Brain pericyte (primary cell): ENCODE data around the gene RALGAPB.
A peak's percentile ranks its signal among the peaks of the same experiment; 100 is the strongest.
"Not testable (repeated sequence)": the region's sequence is repeated elsewhere in the genome, so short reads cannot be mapped to it uniquely, and the experiment has no call there.

Experiments used
- DNase-seq: peaks from one replicate; pipeline ENCODE4 v3.0.0-alpha.2; 2012; ENCODE audit warnings: low read depth, low spot score

The RALGAPB gene

DNA sequence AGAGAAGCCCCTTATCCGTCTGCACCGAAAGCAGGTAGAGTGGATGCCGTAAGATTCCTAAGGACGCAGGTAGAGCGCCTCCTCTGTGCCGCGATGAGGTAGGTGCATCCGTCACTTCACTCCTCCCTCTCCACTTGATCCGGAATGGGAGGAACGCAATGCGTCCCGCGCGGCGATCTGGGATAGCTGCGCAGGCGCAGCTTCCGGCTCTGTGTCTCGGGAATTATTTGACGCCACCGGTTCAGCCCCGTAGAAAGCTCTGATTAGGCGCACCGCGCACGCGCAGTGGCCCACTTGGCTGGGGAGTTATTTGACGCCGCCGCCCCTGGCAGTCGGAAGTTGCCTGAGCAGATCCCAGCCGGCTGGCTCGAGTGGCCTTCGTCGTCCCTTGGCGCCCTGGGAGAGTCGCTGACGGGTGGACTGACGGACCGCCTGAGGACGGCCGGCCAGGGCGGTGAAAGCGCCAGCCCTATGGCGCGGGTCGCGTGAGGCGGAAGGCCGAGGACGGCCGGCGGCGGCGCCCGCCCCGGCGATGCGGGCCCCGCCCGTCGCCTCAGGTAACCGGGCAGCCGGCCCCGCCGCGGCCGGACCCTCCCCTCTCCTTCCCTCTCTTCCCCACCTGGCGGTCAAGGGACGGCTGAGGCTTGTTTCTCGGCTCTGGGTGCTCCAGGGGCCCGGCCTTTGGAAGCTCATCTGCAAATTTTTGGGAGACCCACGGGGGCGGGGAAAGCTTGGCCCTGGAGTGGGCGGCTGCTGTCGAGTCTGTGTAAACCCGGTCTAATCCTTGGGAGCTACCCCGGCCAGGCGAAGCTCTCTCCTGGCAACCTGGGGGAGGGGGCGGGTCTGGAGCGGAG, at the start of gene RALGAPB:
RALGAPB (plus strand) TSS at position 331 of the 854 bp plus-strand sequence. CDS start 15,590 bp downstream, outside the sequence.
- DNase-seq = peak; percentile 95

DNA sequence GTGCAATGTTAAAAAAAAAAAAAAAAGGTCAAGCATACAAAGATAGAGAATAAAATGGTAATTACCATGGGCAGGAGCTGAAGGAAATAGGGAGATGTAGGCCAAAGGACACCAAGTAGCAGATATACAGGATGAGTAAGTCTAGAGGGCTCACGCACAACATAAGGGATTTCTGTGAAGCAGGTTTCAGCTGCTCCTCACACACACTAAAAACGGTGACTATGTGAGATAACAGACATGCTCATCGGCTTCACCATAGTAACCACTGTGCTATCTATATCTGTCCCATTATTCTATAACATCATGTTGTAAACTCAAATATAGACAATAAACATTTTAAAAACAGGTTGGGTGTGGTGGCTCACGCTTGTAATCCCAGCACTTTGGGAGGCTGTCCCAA, 49.1 kb upstream of the RALGAPB start:
- no peak for DNase-seq

DNA sequence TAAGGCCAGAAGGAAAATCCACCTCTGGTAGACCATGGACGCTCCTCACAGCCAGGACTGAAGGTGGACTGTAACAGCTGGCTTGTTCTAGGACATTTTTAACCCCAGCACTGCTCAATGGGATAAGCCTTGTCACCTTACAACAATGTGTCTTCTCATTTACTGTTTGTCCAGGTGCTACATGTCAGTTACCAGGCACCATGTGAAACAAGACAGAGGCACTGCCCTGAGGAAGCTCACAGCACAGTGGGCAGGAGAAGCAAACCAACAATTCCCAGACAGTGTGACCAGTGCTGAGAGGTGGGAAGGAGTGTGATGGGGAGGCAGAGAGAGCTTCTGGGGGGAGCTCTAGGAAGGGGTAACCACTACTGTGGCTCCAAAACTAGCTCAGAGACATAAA, 48.2 kb upstream of the RALGAPB start:
- DNase-seq = no peak

DNA sequence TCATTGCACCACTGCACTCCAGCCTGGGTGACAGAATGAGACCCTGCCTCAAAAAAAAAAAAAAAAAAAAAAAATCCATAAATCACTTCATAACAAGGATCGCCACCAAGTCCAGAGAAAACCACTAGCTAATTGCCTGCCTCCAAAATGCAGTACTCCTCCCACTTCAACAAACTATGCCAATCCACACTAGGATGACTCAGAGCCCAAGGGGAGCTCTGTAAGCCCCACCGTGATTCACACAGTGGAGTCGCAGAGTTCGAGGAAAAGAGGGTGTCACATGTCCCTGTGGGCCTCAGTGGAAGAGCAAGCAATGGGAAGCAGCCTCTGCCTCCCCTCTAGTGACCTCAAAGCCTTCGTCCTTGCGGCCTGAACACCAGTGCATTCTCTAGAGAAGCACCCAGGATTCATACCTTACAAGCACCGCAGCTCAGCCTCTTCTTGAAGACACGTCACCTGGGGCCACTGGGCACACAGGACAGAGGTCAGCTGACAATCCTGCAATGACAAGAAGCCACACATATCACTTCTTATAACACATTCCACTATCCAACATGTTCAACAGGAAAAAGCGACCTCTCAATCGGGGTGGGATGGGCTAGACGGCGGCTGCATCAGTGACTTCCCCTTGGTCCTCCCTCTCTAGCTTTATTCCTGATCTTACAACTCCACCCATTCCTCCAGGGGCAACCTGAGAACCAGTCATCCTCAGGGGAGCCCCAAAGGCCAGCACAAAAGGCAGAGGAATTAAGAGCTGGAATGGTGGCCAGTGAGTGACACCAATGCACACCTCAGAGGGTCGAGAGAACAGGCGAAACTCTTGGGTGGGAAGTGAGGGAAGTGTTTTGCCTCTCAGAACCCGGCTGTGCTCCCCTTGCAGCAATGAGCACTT, 46.4 kb upstream of the RALGAPB start:
- DNase-seq = no peak

DNA sequence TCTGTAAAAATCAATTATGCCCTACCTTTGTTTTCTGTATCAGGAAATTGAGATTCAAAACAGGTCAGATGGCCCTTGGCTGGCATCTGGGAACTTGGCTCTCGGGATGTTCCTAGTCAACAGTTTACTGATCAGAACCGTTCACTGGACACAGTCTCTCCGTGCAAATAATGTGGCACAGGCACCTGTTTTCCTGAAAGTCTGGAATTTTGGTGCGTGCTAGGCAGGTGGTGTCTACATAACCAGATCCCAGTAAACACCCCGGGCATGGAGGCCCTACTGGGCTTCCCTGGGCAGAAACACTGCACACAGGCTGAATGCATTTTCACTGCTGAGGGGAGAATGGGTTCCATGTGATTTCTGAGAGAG, 45.0 kb upstream of the RALGAPB start:
- no peak for DNase-seq

DNA sequence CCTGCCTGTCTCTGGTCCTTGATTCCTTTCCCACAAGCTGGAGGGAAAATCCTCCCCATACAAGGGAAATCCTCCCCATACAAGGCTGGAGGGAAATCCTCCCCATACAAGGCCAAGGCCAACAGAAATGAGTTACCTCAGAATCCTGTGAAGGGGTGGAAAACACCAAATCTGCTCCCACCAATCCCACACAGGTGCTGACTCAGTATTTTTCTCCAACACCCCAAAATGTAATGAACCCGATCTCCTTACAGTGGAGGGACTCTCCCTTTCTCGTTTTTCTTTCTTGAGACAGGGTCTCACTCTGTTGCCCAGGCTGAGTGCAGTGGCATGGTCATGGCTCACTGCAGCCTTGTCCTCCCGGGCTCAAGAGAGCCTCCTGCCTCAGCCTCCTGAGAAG, 43.8 kb upstream of the RALGAPB start:
- no peak for DNase-seq

DNA sequence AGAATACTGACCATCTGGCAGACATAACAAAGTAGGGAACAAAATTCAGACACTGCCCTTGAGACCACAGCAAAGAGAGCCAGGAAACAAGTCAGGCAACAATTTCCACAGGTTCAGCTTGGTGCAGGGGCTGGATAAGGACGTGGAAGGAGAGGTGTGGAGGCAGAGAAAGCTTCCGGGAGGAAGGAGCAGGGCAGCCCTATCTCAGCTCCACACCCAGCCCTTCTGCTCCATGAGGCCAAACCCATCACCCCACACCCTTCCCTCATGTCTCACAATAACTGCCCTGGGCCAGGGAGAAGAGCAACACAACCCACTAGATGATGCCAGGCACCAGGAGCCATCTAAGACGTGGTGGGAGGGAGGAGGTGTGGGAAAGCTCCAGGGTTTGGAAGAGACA, 43.3 kb upstream of the RALGAPB start:
- no peak for DNase-seq

DNA sequence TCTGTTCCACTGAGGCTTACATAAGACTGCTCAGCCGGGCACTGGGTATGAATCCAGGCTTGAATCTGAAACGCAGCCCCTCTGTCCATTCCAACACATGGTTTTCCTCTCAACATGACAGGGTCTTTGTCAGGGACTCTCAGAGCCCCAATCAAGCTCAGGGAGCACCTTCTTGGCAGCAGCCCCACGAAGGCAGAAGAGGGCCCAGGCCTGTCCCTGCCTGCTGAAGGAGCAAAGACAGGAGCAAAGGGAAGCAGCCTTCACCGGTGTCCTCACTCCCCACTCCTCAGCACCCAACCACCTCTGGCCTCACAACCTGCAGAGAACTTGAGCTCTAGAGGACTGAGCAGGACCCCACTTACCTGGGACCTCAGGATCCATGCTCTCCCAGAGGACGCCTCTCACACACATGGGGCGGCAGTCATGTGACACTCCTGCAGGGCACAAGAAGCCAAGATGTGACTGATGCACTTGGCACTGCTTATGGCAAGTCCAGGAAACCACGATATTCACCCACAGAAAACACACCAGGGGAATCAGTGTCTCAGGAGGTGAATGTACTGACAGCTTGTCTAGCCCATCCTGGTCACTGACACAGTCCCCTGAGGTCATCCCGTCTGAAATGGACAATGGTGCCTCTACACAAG, 41.8 kb upstream of the RALGAPB start:
- no peak for DNase-seq

DNA sequence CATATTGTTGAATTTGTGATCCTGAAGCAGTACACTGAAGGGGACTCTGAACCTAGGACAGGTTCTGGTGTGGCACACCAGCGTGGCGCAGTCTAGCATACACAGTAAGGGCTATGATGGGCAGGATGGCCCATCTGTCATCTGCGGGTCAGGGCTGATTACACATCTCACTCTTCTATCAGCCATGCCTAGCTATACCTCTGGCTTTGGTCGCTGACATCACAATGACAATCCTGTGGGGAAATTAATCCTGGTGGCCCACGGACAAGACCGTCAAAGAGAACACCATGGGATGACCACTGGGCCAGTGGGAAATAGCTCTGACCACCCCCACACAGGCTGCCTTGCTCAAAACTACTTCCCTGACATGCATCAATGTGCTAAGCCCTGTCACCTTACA, 40.4 kb upstream of the RALGAPB start:
- DNase-seq = no peak

DNA sequence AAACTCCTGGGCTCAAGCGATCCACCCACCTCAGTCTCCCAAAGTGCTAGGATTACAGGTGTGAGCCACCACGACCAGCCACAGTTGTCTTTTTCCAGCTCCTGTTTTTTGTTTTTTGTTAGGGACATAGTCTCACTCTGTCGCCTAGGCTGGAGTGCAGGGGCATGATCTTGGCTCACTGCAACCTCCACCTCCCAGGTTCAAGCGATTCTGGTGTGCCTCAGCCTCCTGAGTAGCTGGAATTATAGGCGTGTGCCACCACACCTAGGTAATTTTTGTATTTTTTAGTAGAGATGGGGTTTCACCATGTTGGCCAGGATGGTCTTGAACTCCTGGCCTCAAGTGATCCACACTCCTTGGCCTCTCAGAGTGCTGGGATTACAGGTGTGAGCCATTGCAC, 39.8 kb upstream of the RALGAPB start:
- not testable (repeated sequence) for DNase-seq

DNA sequence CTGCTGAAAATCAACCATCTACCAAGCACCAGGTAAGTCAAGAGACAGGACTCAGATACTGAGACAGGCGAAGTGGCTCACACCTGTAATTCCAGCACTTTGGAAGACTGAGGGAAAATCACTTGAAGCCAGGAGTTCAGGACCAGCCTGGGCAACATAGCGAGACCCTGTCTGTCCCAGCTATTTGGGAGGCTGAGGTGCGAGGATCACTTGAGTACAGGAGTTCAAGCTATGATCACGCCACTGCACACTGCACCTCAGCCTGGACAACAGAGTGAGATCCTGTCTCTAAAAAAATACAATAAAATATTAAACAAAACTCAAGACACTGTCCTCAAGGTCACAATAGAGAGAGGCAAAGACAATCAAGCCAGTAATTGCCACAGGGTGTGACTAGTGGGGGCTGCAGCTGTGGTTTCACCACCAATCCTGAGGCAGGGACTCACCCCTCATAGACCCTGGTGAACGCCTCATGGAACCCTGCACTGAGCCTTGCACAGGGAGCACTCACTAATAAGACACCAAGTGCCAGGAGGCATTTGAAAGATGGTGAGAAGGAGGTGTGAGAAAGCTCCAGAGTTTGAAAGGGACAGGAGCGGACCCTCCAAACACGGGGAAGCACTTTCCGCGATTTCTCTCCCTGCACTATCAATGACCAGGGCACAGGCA, 39.2 kb upstream of the RALGAPB start:
- DNase-seq = no peak

DNA sequence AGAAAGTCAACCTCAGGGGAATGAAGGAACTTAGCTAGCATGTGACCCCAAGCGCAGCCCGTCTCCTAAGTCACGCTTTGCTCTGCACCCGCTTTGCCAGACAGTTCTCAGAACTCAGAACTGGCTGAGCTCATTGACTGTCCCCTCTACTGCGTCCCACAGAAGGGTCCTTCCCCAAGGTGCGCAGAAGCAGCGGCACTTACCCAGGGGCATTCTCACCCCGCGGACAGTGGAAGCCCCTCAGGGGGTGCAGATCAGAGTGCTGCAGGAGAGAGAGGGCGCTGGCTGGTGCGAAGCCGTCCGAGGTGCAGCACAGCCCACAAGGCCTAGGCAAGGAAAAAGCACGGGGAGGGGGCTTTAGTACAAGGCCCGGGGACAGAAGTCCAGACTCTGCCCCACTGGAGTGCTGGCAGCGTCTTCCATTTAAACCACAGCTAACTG, 38.3 kb upstream of the RALGAPB start:
- no peak for DNase-seq

DNA sequence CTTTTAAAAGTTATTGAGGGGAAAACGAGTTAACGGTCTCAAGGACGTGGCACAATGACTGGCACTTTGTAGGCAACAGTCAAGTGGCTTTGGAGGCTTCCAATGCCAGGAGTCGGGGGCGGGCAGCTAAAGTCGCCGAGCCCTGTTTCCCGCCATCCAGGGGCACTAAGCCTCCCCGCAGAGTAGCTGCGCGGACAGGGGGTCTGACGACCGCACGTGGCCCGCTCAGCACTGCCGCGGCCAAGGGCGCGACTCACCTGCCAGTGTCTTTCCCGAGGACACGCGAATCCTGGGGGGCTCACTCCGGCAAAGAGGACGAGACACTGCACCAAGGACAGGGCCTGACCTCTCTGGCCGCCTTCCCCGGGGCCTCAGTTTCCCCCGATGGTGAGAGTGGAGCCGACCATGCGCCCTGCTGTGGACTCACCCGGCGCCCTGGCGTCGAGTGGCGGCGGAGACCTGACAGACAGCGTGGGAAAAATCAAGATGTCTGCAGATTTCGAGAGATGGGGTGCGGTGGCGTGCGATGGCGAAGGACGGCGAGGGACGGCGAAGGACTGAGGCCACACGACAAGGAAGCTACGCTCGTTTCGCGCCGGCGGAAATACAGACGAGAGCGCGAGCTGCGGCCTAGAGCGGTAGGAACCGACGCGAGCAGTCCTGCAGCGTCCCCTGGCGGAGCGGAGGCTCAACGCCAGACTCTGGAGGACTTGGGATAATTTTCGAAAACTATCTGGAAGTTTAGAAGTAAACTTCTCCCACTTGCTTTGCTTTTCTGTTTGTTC, 37.7 kb upstream of the RALGAPB start, which contains the start of gene SNHG17:
SNHG17 (minus strand) TSS at position 559 of the 785 bp plus-strand sequence.
- peak; percentile 82 for DNase-seq

DNA sequence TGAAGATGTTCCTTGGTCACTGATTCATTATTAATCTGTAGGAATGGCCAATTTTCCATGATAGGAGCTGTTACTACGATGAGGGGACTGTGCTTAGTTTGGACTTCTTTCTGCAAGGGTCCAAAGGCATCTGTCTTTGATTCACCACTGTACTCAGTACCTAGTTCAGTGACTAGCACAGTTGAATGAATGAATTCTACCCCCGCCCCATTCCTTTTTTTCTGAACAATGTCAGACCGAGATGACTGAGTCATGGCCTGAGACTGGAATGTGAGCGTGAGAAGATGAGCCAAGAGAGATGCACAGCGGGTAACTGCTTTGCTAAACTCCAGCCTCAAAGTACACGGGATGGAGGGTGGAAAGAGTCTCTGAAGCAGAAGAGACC, 37.1 kb upstream of the RALGAPB start:
- DNase-seq = no peak

DNA sequence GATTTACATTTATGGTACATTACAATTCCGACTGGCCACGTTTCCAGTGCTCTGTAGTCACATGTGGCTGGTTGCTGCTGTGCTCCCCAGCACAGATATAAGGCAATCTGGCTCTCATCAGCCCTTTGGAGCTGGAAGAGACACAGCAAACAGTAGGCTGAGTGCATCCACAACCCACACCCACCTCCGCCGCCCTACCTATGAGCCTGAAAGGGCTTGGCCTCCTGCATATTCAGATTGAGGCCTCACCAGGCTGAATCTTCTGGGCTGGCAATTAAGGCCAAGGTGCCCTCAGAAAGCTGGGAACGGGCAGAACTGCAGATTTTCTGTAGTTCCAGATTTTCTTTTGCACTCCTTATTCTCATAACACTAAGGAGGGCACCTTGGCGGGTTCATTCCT, 34.8 kb upstream of the RALGAPB start:
- DNase-seq = no peak

DNA sequence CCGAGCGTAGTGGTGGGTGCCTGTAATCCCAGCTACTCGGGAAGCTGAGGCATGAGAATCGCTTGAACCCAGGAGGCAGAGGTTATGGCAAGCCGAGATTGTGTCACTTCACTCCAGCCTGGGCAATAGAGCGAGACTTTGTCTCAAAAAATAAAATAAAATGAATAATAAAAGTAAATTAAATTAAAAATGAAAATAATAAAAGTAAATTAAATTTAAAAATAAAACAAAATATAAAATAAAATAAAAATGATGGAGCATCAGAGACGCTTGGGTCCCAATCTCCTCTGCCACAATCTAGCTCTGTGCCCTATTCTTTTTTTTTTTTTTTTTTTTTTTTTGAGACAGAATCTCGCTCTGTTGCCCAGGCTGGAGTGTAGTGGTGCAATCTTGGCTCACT, 31.5 kb upstream of the RALGAPB start:
- DNase-seq = not testable (repeated sequence)

DNA sequence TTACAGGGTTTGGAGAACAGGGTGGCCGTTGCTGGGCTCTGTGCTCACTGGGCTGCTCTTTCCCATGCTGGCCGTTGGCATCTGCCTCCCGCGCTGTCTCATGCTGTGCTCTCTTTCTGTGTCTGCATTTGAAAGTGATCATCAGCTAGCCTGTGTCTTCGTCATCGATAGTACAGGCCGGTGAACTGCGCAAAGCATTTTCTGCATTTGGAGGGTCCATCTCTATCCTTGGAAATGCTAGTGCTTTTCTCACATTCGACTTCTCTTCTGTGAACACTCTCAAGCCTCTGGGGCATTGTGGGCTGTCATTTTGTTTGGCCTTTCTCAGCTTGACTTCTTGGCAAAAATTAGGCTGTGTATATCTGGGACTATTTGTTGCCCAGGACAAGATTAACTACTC, 30.7 kb upstream of the RALGAPB start:
- no peak for DNase-seq

DNA sequence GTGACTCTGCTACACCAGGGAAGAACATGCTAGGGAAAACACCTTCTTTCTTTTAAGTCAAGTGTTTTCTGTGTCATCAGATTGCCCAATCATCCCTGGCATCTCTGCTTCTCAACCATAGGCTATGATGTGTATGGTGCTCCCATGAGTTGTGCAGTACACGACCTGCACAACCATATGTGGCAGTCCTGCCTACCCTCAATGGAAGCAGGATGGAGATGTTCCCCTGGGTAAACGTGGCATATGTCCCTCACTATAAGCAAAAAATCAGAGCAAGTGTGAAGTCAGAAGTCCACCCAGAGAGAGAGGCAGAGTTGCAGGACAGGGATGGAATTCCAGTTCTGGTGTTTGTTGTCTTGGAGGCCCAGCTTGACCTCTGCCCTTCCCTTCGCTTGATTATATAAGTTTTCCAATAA, 27.3 kb upstream of the RALGAPB start:
- DNase-seq = no peak

DNA sequence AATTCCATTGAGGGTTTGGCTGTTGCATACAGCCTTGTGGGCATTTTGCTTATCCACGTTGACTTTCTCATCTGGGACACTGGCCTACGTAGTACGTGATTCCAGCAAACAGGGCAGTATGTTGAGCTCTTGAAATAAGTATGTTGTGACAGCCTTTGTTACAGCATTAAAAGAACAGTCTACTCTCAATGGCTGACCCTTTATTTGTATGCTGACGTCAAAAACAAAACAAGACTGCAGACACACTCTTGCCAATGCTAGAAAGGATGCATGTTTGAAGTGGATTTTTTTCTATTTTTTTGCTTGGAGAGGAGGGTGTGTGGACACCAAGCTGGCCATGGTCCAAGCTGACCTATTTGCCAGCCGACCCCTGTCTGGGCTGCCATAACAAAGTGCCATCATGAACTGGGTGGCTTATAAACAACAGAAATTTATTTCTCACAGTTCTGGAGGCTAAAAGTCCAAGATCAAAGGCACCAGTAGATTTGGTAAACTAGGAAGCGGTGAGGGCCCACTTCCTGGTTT, 26.7 kb upstream of the RALGAPB start:
- no peak for DNase-seq

DNA sequence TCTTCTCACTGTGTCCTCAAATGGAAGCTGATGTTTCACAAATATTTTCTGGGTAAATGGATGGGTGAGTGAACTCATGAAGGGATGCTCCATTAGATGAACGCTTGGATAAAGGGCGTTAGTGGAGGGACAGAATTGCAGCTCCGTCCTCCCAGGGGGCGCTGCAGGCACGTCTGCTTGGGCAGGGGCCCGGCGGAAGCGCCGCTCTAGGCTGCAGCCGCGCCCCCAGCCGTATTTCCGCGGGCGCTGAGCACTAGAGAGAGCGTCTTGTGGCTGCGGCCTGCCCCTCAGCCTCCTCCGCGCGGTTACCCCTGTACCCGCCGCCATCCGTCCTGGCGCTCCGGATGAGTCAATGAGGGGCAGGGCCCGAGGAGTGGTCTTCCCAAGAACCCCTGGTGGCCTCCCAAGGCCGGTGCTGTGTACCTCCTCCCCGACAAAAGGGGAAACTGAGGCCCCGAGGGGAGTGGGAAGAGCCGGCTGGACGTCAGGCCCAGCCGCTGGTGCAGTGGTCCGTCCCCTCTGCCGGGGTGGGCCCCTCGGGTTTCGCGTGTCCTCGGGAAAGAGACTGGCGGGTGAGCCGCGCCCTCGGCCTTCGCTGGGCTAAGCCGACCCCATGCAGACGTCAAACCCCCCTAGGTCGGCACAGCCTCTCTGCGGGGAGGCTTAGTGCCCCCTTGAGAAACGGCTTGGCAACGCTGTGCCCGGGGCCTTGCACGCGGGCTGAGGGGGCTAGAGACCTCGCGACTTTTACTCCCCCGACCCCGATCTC, 26.0 kb upstream of the RALGAPB start:
- peak; percentile 72 for DNase-seq
